ENCODE results near the gene CBX7. TPM values are rescaled to one million over a fixed set of nuclear protein-coding genes. Genes with fewer than 3 reads are reported as not detected.

Gene CBX7
- total RNA-seq, 1 donor from 2014 or later = 5.9 TPM

DNA sequence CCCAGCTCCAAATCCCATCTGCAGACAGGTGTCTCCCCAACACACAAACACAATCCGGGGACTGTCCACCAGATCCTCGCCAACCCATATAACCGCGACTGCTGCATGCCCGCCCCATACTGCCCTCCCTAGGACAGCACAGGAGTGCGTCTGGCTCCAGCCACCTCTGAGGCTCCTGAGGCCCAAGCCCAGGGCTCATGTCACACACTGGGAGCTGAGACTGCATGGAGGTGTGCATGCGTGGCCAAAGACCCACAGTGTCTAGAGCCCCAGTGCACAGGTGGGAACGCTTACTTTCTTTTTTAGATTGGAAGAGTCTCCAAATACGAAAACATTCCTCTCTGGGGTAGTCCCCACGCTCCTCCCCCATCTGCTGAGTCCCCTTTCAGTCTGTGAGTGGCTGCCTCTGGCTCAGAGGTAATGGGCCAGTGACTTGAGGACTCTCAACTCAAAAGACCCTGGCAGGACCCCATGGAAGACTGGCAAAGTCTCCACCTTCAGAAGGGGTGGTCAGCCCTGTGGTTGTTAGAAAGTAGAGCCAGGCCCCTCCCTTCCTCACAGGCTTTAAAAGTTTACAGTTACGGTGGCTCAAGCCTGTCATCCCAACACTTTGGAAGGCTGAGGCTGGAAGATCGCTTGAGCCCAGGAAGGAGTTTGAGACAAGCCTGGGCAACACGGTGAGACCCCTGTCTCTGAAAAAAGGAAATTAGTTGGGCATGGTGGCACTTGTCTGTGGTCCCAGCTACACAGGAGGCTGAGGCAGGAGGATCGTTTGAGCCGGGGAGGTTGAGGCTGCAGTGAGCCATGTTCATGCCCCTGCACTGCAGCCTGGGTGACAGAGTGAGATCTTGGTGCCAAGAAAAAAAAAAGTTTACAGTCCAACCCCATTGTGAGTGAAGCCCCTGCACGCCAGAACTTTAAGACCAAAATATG, 2.3 kb downstream of the CBX7 start:
- TF ChIP-seq, protein P1, sequence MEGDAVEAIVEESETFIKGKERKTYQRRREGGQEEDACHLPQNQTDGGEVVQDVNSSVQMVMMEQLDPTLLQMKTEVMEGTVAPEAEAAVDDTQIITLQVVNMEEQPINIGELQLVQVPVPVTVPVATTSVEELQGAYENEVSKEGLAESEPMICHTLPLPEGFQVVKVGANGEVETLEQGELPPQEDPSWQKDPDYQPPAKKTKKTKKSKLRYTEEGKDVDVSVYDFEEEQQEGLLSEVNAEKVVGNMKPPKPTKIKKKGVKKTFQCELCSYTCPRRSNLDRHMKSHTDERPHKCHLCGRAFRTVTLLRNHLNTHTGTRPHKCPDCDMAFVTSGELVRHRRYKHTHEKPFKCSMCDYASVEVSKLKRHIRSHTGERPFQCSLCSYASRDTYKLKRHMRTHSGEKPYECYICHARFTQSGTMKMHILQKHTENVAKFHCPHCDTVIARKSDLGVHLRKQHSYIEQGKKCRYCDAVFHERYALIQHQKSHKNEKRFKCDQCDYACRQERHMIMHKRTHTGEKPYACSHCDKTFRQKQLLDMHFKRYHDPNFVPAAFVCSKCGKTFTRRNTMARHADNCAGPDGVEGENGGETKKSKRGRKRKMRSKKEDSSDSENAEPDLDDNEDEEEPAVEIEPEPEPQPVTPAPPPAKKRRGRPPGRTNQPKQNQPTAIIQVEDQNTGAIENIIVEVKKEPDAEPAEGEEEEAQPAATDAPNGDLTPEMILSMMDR (IDR thresholded peaks at IDR 0.05; ENCODE audit: partially characterized antibody, unreplicated experiment) = no peak
- DNase-seq = no peak
- H3K27ac Mint-ChIP-seq (ENCODE audit: unreplicated experiment) = no peak overlapping the region
- peaks cover 8% of the 10 kb centered on the region for H3K27me3 Mint-ChIP-seq (ENCODE audit: unreplicated experiment)
- no peaks in the 10 kb centered on the region for H3K36me3 Mint-ChIP-seq (ENCODE audit: unreplicated experiment)
- H3K9me3 Mint-ChIP-seq (ENCODE audit: unreplicated experiment) = peaks cover 2% of the 10 kb centered on the region
- H3K4me1 Mint-ChIP-seq (ENCODE audit: low read depth, unreplicated experiment) = no peaks in the 10 kb centered on the region
- no peak overlapping the region for H3K4me3 Mint-ChIP-seq (ENCODE audit: unreplicated experiment)

DNA sequence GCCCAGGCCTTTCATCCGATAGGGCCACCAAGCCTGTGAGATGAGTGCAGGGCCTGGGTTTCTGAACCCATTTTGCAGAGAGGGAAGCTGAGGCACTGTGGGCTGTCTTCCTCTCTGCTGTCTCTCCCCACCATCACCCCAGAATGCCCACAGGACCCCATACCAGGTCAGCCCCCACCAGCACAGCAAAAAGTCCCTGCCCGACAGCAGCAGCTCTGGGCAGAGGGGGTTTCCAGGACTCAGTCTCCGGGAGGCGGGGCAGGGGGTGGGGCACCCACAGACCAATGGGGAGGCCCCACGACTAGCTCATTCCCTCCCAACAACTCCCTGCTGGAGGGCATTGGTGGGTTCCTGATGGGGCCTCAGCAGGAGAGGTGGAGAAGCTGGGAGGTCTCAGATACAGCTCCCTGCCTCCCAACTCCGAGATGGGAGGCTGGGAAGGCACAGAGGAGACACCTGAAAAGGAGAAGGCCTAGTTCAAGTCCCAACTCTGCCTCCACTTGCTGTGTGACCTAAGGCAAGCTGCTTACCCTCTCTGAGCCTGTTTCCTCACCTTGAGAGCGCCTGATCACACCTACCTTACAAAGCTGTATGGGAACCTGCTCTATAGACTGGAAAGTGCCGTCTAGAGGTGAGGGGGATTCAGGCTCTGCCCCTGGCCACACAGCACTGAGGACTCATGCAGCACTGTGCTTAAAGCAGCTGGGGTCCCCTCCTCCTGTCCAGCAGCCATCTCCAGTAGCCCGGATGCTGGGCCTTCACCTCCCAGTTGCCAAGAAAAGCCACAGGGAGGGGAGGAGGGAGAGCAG, 3.5 kb downstream of the CBX7 start:
- Mint-ChIP-seq H3K4me1 (ENCODE audit: low read depth, unreplicated experiment) (no peaks in the 10 kb centered on the region), H3K27me3 (ENCODE audit: unreplicated experiment) (peaks cover 7% of the 10 kb centered on the region), H3K36me3 (ENCODE audit: unreplicated experiment) (no peaks in the 10 kb centered on the region), H3K9me3 (ENCODE audit: unreplicated experiment) (peaks cover 2% of the 10 kb centered on the region), H3K4me3 (ENCODE audit: unreplicated experiment) (no peak overlapping the region), H3K27ac (ENCODE audit: unreplicated experiment) (no peak overlapping the region)
- TF ChIP-seq, protein P1 (IDR thresholded peaks at IDR 0.05; ENCODE audit: partially characterized antibody, unreplicated experiment) = no peak
- DNase-seq = no peak

DNA sequence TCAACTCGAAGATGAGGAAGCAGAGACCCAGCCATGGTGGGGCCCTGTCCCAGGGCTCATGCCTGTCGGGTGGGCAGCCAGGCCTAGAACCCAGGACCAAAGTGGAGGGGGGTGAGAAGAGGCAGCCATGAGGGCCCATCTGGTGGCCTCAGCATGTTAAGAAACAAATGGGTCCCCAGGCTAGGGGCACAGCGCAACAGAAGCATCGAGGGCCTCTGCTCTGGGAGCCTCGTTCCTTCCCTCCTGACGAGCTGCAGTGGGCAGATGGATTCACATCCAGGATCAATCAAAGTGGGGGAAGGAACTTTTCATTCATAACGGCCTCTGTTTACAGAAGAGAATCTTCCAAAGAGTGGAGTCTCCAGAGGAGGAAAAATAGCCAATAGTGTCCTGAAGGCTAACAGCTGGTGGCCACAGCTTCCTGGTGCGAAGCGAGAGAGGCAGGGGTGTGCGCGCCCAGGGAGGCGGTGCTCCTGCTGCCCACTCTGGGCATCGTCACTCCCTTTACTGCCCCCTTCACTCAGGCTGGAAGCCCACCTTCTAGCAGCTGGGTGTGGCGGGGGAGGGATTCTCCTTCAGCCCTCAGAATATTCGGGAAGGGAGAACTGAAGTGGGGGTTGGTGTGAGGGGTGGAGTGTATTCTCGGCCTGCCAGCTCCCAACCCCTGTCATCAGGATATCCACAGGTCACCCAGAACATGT, 4.3 kb downstream of the CBX7 start:
- Mint-ChIP-seq H3K4me3 (ENCODE audit: unreplicated experiment) (no peak overlapping the region), H3K36me3 (ENCODE audit: unreplicated experiment) (no peaks in the 10 kb centered on the region), H3K4me1 (ENCODE audit: low read depth, unreplicated experiment) (no peaks in the 10 kb centered on the region), H3K9me3 (ENCODE audit: unreplicated experiment) (peaks cover 4% of the 10 kb centered on the region), H3K27ac (ENCODE audit: unreplicated experiment) (no peak overlapping the region), H3K27me3 (ENCODE audit: unreplicated experiment) (peaks cover 2% of the 10 kb centered on the region)
- TF ChIP-seq, protein P1 (IDR thresholded peaks at IDR 0.05; ENCODE audit: partially characterized antibody, unreplicated experiment) = no peak
- no peak for DNase-seq

DNA sequence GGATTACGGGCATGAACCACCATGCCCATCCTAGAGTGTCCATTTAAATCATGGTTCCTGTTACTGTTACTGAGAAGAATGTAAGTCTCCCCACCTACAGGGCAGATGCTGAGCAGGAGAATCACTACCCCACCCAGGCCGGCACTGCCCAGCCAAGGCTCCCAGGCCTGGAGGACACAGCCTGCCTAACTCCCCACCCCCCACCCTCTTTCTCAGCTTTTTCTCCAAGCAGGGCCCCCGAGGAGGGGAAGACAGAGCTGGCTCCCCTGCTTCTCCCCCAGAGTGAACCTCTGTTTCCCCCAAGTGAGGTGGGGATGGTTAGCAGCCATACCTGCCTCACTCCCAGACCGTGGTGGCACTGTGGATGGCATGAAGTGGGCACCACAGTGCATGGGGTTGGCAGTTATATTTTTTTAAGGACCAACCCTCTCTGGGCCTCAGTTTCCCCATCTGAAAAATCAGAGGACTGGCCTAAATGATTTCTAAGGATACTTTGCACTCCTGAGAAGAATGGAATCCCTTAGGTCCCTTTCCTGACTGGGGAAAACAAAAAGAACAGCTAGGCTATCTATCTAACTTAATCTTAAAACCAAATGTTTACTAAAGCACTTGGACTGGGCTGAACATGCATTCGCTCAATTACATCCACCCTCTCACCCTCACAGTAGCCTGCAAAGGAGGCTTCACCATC, 5.0 kb downstream of the CBX7 start:
- Mint-ChIP-seq H3K27ac (ENCODE audit: unreplicated experiment) (no peak overlapping the region), H3K36me3 (ENCODE audit: unreplicated experiment) (no peaks in the 10 kb centered on the region), H3K4me3 (ENCODE audit: unreplicated experiment) (no peak overlapping the region), H3K4me1 (ENCODE audit: low read depth, unreplicated experiment) (no peaks in the 10 kb centered on the region), H3K27me3 (ENCODE audit: unreplicated experiment) (peaks cover 2% of the 10 kb centered on the region), H3K9me3 (ENCODE audit: unreplicated experiment) (peaks cover 4% of the 10 kb centered on the region)
- DNase-seq = no peak
- TF ChIP-seq, protein P1 (IDR thresholded peaks at IDR 0.05; ENCODE audit: partially characterized antibody, unreplicated experiment) = no peak

All from glutamatergic neuron (in vitro differentiated cells).